ENCODE results near the gene VPS54.

Gene VPS54

GRCh38 chr2:63926815-63927214, 92.4 kb downstream of the VPS54 start:
- H3K27me3 ChIP-seq (ENCODE audit: control insufficient read depth in 1 of 2, insufficient read depth in 2 of 2, low read length in 2 of 2), result no peaks in the 10 kb centered on the region
- H3K9me3 ChIP-seq (ENCODE audit: control insufficient read depth in 1 of 2, low read length in 2 of 2), result no peaks in the 10 kb centered on the region
- H3K4me1 ChIP-seq (ENCODE audit: control insufficient read depth in 1 of 2, insufficient read depth in 2 of 2, low read length in 2 of 2), result no peaks in the 10 kb centered on the region
- H3K27ac ChIP-seq (ENCODE audit: low read depth, low read length), result no peak overlapping the region
- H3K9ac ChIP-seq (ENCODE audit: low read depth in 1 of 2, low read length in 2 of 2), result no peak overlapping the region
- H3K36me3 ChIP-seq (ENCODE audit: control insufficient read depth in 1 of 2, insufficient read depth in 2 of 2, low read length in 2 of 2), result peaks cover 10 to 24% of the 10 kb centered on the region in 2 donors
- no peak overlapping the region for H3K4me3 ChIP-seq (ENCODE audit: low read depth in 1 of 2, low read length in 2 of 2)

- H3K27ac ChIP-seq (ENCODE audit: low read depth, low read length), result no peak overlapping the region
- H3K27me3 ChIP-seq (ENCODE audit: control insufficient read depth in 1 of 2, insufficient read depth in 2 of 2, low read length in 2 of 2), result no peaks in the 10 kb centered on the region
- H3K4me1 ChIP-seq (ENCODE audit: control insufficient read depth in 1 of 2, insufficient read depth in 2 of 2, low read length in 2 of 2), result no peaks in the 10 kb centered on the region
- H3K4me3 ChIP-seq (ENCODE audit: low read depth in 1 of 2, low read length in 2 of 2), result no peak overlapping the region
- H3K36me3 ChIP-seq (ENCODE audit: control insufficient read depth in 1 of 2, insufficient read depth in 2 of 2, low read length in 2 of 2), result peaks cover 42 to 49% of the 10 kb centered on the region in 2 donors
- H3K9me3 ChIP-seq (ENCODE audit: control insufficient read depth in 1 of 2, low read length in 2 of 2), result no peaks in the 10 kb centered on the region
- no peak overlapping the region for H3K9ac ChIP-seq (ENCODE audit: low read depth in 1 of 2, low read length in 2 of 2)
Observed at GRCh38 chr2:63914311-63914710, 104.9 kb downstream of the VPS54 start.

GRCh38 chr2:63903003-63903402, 116.2 kb downstream of the VPS54 start:
- H3K9ac ChIP-seq (ENCODE audit: low read depth in 1 of 2, low read length in 2 of 2), result no peak overlapping the region
- peaks cover 14 to 41% of the 10 kb centered on the region in 2 donors for H3K36me3 ChIP-seq (ENCODE audit: control insufficient read depth in 1 of 2, insufficient read depth in 2 of 2, low read length in 2 of 2)
- H3K9me3 ChIP-seq (ENCODE audit: control insufficient read depth in 1 of 2, low read length in 2 of 2), result peaks cover 6% of the 10 kb centered on the region in 2 donors
- H3K4me1 ChIP-seq (ENCODE audit: control insufficient read depth in 1 of 2, insufficient read depth in 2 of 2, low read length in 2 of 2), result no peaks in the 10 kb centered on the region
- no peaks in the 10 kb centered on the region for H3K27me3 ChIP-seq (ENCODE audit: control insufficient read depth in 1 of 2, insufficient read depth in 2 of 2, low read length in 2 of 2)
- no peak overlapping the region for H3K27ac ChIP-seq (ENCODE audit: low read depth, low read length)
- H3K4me3 ChIP-seq (ENCODE audit: low read depth in 1 of 2, low read length in 2 of 2), result no peak overlapping the region

- Histone ChIP-seq H3K9ac (ENCODE audit: low read depth in 1 of 2, low read length in 2 of 2) (no peak overlapping the region), H3K4me3 (ENCODE audit: low read depth in 1 of 2, low read length in 2 of 2) (no peak overlapping the region), H3K27me3 (ENCODE audit: control insufficient read depth in 1 of 2, insufficient read depth in 2 of 2, low read length in 2 of 2) (no peaks in the 10 kb centered on the region), H3K9me3 (ENCODE audit: control insufficient read depth in 1 of 2, low read length in 2 of 2) (peaks cover 6% of the 10 kb centered on the region in 2 donors), H3K4me1 (ENCODE audit: control insufficient read depth in 1 of 2, insufficient read depth in 2 of 2, low read length in 2 of 2) (no peaks in the 10 kb centered on the region), H3K27ac (ENCODE audit: low read depth, low read length) (no peak overlapping the region), H3K36me3 (ENCODE audit: control insufficient read depth in 1 of 2, insufficient read depth in 2 of 2, low read length in 2 of 2) (peaks cover 15 to 46% of the 10 kb centered on the region in 2 donors)
Observed at GRCh38 chr2:63902149-63902548, 117.1 kb downstream of the VPS54 start.

GRCh38 chr2:63899639-63900038, 119.6 kb downstream of the VPS54 start:
- no peak overlapping the region for H3K4me3 ChIP-seq (ENCODE audit: low read depth in 1 of 2, low read length in 2 of 2)
- H3K4me1 ChIP-seq (ENCODE audit: control insufficient read depth in 1 of 2, insufficient read depth in 2 of 2, low read length in 2 of 2), result no peaks in the 10 kb centered on the region
- H3K9ac ChIP-seq (ENCODE audit: low read depth in 1 of 2, low read length in 2 of 2), result no peak overlapping the region
- peaks cover 19 to 49% of the 10 kb centered on the region in 2 donors for H3K36me3 ChIP-seq (ENCODE audit: control insufficient read depth in 1 of 2, insufficient read depth in 2 of 2, low read length in 2 of 2)
- no peak overlapping the region for H3K27ac ChIP-seq (ENCODE audit: low read depth, low read length)
- no peaks in the 10 kb centered on the region for H3K27me3 ChIP-seq (ENCODE audit: control insufficient read depth in 1 of 2, insufficient read depth in 2 of 2, low read length in 2 of 2)
- peaks cover 0 to 6% of the 10 kb centered on the region in 2 donors for H3K9me3 ChIP-seq (ENCODE audit: control insufficient read depth in 1 of 2, low read length in 2 of 2)

GRCh38 chr2:63898839-63899238, 120.4 kb downstream of the VPS54 start:
- H3K9ac ChIP-seq (ENCODE audit: low read depth in 1 of 2, low read length in 2 of 2), result no peak overlapping the region
- H3K27me3 ChIP-seq (ENCODE audit: control insufficient read depth in 1 of 2, insufficient read depth in 2 of 2, low read length in 2 of 2), result no peaks in the 10 kb centered on the region
- no peaks in the 10 kb centered on the region for H3K4me1 ChIP-seq (ENCODE audit: control insufficient read depth in 1 of 2, insufficient read depth in 2 of 2, low read length in 2 of 2)
- peaks cover 22 to 57% of the 10 kb centered on the region in 2 donors for H3K36me3 ChIP-seq (ENCODE audit: control insufficient read depth in 1 of 2, insufficient read depth in 2 of 2, low read length in 2 of 2)
- H3K27ac ChIP-seq (ENCODE audit: low read depth, low read length), result no peak overlapping the region
- H3K4me3 ChIP-seq (ENCODE audit: low read depth in 1 of 2, low read length in 2 of 2), result no peak overlapping the region
- peaks cover 0 to 6% of the 10 kb centered on the region in 2 donors for H3K9me3 ChIP-seq (ENCODE audit: control insufficient read depth in 1 of 2, low read length in 2 of 2)

GRCh38 chr2:63894167-63894566, 125.1 kb downstream of the VPS54 start:
- no peak overlapping the region for H3K4me3 ChIP-seq (ENCODE audit: low read depth in 1 of 2, low read length in 2 of 2)
- H3K9me3 ChIP-seq (ENCODE audit: control insufficient read depth in 1 of 2, low read length in 2 of 2), result no peaks in the 10 kb centered on the region
- H3K9ac ChIP-seq (ENCODE audit: low read depth in 1 of 2, low read length in 2 of 2), result no peak overlapping the region
- H3K4me1 ChIP-seq (ENCODE audit: control insufficient read depth in 1 of 2, insufficient read depth in 2 of 2, low read length in 2 of 2), result no peaks in the 10 kb centered on the region
- H3K27me3 ChIP-seq (ENCODE audit: control insufficient read depth in 1 of 2, insufficient read depth in 2 of 2, low read length in 2 of 2), result no peaks in the 10 kb centered on the region
- no peak overlapping the region for H3K27ac ChIP-seq (ENCODE audit: low read depth, low read length)
- H3K36me3 ChIP-seq (ENCODE audit: control insufficient read depth in 1 of 2, insufficient read depth in 2 of 2, low read length in 2 of 2), result peaks cover 25 to 68% of the 10 kb centered on the region in 2 donors

- Histone ChIP-seq H3K9ac (ENCODE audit: low read depth in 1 of 2, low read length in 2 of 2) (no peak overlapping the region), H3K9me3 (ENCODE audit: control insufficient read depth in 1 of 2, low read length in 2 of 2) (no peaks in the 10 kb centered on the region), H3K36me3 (ENCODE audit: control insufficient read depth in 1 of 2, insufficient read depth in 2 of 2, low read length in 2 of 2) (peaks cover 22 to 65% of the 10 kb centered on the region in 2 donors), H3K4me3 (ENCODE audit: low read depth in 1 of 2, low read length in 2 of 2) (no peak overlapping the region), H3K27me3 (ENCODE audit: control insufficient read depth in 1 of 2, insufficient read depth in 2 of 2, low read length in 2 of 2) (no peaks in the 10 kb centered on the region), H3K27ac (ENCODE audit: low read depth, low read length) (no peak overlapping the region), H3K4me1 (ENCODE audit: control insufficient read depth in 1 of 2, insufficient read depth in 2 of 2, low read length in 2 of 2) (no peaks in the 10 kb centered on the region)
Observed at GRCh38 chr2:63893163-63893562, 126.1 kb downstream of the VPS54 start.

- H3K9me3 ChIP-seq (ENCODE audit: control insufficient read depth in 1 of 2, low read length in 2 of 2), result no peaks in the 10 kb centered on the region
- H3K9ac ChIP-seq (ENCODE audit: low read depth in 1 of 2, low read length in 2 of 2), result no peak overlapping the region
- H3K4me1 ChIP-seq (ENCODE audit: control insufficient read depth in 1 of 2, insufficient read depth in 2 of 2, low read length in 2 of 2), result no peaks in the 10 kb centered on the region
- H3K36me3 ChIP-seq (ENCODE audit: control insufficient read depth in 1 of 2, insufficient read depth in 2 of 2, low read length in 2 of 2), result peaks cover 21 to 64% of the 10 kb centered on the region in 2 donors
- H3K27me3 ChIP-seq (ENCODE audit: control insufficient read depth in 1 of 2, insufficient read depth in 2 of 2, low read length in 2 of 2), result no peaks in the 10 kb centered on the region
- no peak overlapping the region for H3K27ac ChIP-seq (ENCODE audit: low read depth, low read length)
- H3K4me3 ChIP-seq (ENCODE audit: low read depth in 1 of 2, low read length in 2 of 2), result no peak overlapping the region
Observed at GRCh38 chr2:63891488-63892030, 127.7 kb downstream of the VPS54 start.

- Histone ChIP-seq H3K4me1 (ENCODE audit: control insufficient read depth in 1 of 2, insufficient read depth in 2 of 2, low read length in 2 of 2) (no peaks in the 10 kb centered on the region), H3K4me3 (ENCODE audit: low read depth in 1 of 2, low read length in 2 of 2) (no peak overlapping the region), H3K27ac (ENCODE audit: low read depth, low read length) (no peak overlapping the region), H3K36me3 (ENCODE audit: control insufficient read depth in 1 of 2, insufficient read depth in 2 of 2, low read length in 2 of 2) (peaks cover 22 to 68% of the 10 kb centered on the region in 2 donors), H3K27me3 (ENCODE audit: control insufficient read depth in 1 of 2, insufficient read depth in 2 of 2, low read length in 2 of 2) (no peaks in the 10 kb centered on the region), H3K9ac (ENCODE audit: low read depth in 1 of 2, low read length in 2 of 2) (no peak overlapping the region), H3K9me3 (ENCODE audit: control insufficient read depth in 1 of 2, low read length in 2 of 2) (no peaks in the 10 kb centered on the region)
Observed at GRCh38 chr2:63890678-63891077, 128.6 kb downstream of the VPS54 start.
